Kidney capillary endothelial cell (primary cell): ENCODE data around the gene EPB41L4B.
"Not testable (repeated sequence)": the region's sequence is repeated elsewhere in the genome, so short reads cannot be mapped to it uniquely, and the experiment has no call there.

ENCODE experiments used
- DNase-seq: peaks from one replicate; pipeline ENCODE4 v3.0.0-alpha.2; 2018; ENCODE audit warnings: low spot score

EPB41L4B gene

DNA sequence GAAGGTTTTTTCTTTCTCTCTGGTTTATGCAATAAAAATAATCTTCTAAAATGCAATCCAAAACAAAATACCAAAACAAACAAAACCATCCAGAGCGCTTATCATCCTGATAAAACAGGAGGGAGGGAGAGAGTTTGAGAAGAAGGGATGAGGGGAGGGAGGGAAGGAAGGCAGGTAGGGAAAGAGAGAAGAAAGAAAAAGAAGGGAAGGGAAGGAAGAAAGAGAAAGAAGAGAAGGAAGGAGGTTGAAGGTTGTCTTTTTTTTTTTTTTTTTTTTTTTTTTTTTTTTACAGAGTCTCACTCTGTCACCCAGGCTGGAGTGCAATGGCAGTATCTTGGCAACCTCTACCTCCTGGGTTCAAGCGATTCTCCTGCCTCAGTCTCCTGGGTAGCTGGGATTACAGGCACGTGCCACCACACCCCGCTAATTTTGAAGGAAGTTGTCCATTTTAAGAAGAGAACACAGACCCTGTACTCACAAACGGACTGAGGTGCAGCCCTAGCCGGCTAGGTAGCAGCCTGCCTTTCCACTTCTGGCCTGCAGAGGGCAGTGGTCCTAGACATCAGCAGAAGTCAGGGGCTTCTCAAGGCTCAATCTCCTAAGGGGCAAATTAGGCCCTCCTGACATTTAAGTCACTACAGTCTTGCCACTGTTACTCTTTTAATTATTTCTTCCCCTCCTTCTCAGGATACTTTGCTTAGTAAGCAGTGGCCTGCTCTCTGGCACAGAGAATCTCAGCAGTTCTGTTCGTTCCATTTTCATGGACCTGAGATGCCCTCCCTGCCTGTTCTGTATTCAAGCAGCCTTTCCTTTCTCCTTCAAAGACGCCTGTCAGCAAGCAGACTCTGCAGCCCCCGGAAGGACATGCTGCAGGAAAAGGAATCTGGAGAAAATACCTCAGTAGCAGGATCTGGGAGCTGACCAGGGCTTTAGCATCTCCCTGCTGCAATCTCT is 76.4 kb downstream of the EPB41L4B start:
- peak; percentile 60 for DNase-seq

- no peak for DNase-seq
Observed at GRCh38 chr9:109242741-109243140, 78.1 kb downstream of the EPB41L4B start.

DNA sequence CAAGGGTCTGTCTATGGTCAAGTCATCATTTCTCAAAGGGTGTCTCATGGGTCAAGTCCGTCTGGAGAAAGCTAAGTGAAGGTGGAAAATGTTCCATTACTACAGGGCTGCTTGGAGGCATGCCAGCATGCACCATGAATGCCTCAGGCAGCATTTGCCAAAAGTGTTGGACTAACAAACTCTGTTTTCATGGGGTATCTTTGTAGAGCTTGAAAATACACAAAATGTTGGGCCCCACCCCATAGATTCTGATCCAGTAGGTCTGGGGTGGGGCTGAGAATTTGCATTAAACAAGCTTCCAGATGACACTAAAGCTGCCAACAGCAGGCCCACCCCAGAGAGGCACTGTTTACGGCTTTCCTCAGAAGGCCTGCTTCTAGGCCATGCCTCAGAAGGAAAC is 78.8 kb downstream of the EPB41L4B start:
- DNase-seq = no peak

DNA sequence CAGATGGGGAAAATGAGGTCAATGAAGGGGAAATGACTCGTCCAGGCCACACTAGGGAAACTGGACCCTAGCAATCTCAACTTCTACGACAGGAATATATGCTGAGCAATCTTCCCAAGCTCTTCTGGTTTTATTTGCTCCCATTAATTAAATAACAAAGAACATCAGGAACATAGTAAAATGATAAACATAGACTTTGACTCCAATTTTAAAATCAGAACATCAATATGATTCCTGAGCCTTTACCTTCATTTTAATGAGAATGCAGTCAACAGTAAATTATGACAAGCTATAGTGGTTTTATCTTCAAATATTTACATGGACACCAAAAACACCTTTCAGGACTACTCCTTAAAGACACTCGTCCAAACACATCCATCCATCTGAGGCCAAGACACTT is 79.7 kb downstream of the EPB41L4B start:
- DNase-seq = no peak

- DNase-seq = no peak
Observed at GRCh38 chr9:109239240-109239639, 81.6 kb downstream of the EPB41L4B start.

- DNase-seq = no peak
Observed at GRCh38 chr9:109238655-109239054, 82.2 kb downstream of the EPB41L4B start.

- no peak for DNase-seq
Observed at GRCh38 chr9:109238125-109238524, 82.7 kb downstream of the EPB41L4B start.

DNA sequence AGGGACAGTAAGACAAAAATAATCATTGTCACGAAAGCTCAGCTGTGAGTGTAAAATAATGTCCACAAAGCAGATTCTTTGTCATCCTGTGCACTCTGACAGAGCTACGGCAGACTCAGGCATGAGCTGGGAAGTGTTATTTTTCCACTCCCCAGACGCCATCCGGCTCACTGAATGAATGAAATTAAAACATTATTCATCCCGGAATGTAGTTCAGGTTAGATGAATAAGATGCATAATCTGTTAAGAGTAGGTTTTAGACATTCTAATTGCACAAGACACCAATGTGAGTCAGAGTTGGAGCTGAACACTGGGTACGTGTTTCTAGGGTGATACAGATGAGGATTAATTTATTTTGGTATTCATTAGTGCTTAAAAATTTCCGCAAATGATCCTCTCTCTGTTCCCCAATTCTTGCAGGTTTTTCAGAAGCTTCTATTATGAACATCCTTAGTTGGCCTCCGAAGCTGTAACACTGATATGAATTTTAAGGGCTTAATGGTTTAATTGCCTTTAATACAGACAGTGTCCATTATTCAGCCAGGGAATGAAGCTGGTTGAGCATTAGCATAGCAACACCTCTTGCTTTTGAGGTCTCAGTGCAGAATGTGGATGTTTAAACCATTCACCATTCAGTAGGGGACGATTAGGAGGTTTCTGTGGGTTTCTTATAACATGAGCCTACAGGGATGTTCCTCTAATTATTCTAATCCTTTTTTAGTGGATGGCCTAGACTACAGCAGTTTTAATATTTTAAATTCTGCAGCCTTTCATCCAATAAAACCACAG is 88.2 kb downstream of the EPB41L4B start:
- DNase-seq = no peak

GRCh38 chr9:109231593-109231992 is 89.3 kb downstream of the EPB41L4B start:
- no peak for DNase-seq

- DNase-seq = no peak
Observed at GRCh38 chr9:109230277-109230676, 90.6 kb downstream of the EPB41L4B start.

DNA sequence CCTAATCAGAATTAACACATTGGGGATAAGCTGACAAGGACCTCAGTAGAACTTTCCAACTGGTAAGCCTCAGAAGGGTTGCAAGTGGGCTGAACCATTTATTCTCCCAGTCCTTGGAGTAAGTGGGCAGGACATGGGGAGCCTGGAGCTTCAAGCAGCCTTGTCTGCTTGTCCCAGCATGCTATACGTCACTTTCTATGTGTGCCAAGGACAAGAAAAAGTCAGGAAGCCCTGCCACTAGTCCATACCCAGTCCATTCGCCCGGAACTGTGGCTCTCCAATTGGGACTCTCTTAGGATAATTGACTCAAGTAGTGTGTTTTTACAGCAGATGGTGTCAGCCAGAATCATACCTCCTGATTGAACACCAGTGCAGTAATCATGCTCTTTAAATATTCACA is 91.2 kb downstream of the EPB41L4B start:
- no peak for DNase-seq

GRCh38 chr9:109228093-109228642 is 92.7 kb downstream of the EPB41L4B start:
- DNase-seq = no peak

- no peak for DNase-seq
Observed at GRCh38 chr9:109225629-109226028, 95.2 kb downstream of the EPB41L4B start.

- no peak for DNase-seq
Observed at GRCh38 chr9:109224751-109225150, 96.1 kb downstream of the EPB41L4B start.

DNA sequence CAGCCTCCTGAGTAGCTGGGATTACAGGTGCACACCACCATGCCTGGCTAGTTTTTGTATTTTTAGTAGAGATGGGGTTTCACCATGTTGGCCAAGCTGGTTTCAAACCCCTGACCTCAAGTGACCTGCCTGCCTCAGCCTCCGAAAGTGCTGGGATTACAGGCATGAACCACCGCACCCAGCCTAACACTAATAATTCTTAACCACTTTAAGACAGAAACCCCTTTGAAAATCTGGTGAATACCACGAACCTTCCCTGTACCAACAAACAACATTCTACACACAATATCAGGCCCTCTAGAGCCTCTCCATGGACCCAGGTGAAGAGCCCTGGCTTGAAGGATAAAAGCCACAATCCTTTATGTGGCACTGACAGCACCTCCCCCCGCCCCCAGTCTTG is 102.6 kb downstream of the EPB41L4B start:
- DNase-seq = not testable (repeated sequence)

DNA sequence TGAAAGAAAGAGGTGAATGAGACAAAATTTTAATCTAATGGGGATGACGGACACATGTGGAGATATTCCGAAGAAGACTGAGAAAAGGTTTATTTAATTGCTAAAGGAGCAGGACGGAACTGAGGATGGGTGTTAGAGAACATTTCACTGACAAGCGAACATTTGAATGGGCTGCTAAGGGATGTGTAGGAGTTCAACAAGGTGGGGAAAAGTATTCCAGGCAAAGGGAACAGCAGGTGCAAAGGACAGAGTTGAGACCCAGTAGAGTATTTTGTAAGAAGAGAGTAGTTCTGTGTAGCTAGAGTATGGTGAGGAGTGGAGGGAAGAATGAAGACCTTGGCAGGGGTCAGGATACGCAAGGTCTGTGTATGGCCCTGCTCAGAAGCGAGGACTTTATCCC is 106.4 kb downstream of the EPB41L4B start:
- no peak for DNase-seq

- no peak for DNase-seq
Observed at GRCh38 chr9:109213285-109214121, 107.4 kb downstream of the EPB41L4B start.

DNA sequence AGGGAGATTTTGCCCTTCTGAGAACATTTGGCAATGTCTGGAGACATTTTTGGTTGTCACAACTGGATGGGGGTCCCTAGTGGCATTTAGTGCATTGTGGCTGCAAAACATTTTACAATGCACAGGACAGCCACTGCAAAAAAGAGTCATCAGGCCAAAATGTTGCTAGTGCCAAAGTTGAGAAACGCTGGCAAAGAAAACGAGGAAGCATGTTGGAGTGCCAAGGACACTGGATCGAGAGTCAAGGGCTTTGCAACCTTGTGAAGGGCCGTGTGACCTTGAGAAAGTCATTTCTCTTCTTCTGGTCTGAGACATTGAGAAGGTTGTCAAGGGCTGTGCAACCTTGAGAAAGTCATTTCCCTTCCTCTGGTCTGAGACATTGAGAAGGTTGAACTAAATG is 108.1 kb downstream of the EPB41L4B start:
- DNase-seq = no peak

DNA sequence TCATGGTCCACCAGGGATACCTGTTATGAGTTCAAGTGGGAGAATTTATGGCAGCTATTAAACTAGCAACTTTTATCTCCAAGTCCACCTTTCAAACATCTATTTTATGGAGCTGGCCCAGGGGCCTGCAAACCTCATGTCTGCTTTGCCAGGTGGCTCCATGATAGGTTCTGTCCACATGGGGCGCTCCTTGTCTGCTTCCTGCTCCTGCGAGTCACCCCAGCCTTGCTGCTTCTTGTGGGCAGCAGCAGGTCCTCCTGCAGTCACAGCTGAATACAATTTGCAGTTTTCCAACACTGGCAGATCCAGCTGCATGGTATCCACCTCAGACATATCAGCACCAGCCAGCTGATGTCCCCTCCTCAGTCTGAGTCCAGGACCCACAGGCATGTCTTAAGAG is 114.2 kb downstream of the EPB41L4B start:
- DNase-seq = no peak

DNA sequence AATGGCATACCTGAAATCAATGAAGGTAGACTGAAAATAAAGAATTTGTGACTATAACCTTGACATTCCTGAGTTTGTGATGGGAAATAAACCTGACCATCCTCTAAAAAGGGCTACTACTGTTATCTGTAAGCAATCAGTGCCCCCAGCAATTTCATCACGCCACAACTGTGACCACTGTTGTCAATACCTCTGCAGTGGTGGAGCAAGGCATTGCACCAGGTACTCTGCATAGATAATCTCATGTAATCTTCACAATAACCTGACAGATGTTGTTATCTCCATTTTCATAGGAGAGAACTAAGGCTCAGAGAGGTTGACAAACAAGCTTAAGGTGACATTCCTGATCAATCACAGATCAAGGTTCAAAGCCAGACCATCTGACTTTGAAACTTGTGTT is 115.3 kb downstream of the EPB41L4B start:
- no peak for DNase-seq

DNA sequence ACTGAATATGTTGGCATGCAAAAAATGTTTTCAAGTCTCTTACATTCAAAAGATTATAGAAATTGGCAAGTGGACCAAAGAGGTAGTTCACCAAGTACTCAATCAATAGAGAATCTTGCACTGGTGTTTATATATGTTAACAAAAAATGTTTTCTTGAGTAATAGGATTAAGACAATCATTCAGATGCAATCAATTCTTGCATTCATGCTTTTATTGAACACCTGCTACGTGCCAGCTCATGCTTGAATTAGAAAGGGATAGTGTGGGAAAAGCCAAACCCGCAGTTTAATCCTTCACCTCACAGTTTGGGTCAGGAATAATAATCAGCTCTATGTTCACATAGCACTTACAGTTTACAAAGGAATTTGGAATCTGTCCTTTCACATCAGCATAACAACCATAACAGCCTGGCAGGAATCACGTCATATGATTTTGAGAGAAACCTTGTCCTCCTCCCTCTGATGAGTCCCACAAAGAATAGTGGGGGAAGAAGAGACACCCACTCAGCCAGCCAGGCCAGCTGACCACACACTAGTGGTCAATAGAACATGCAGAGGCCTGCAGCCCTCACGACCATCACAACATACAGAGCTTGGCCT is 117.0 kb downstream of the EPB41L4B start:
- no peak for DNase-seq
